Measurements from ENCODE around the gene ZNF185.

ZNF185 gene

GRCh38 chrX:152932144-152932543 is 34.3 kb downstream of the ZNF185 start:
- in situ Hi-C loops (cut with HindIII; ENCODE audit: low sequenced_read_pairs) = no loop called here
- H3K4me3 ChIP-seq (ENCODE audit: low read depth, low read length) = no peak overlapping the region
- no peak for DNase-seq (ENCODE audit: low read depth)
- TF ChIP-seq CTCF (IDR thresholded peaks at IDR 0.05; ENCODE audit: low read depth, low read length, missing control alignments) = no peak

- no peak for TF ChIP-seq CTCF (IDR thresholded peaks at IDR 0.05; ENCODE audit: low read depth, low read length, missing control alignments)
- no peak for DNase-seq (ENCODE audit: low read depth)
- no peak overlapping the region for H3K4me3 ChIP-seq (ENCODE audit: low read depth, low read length)
- in situ Hi-C loops (cut with HindIII; ENCODE audit: low sequenced_read_pairs) = no loop called here
Observed at GRCh38 chrX:152932598-152933175, 34.8 kb downstream of the ZNF185 start.

- no peak for DNase-seq (ENCODE audit: low read depth)
- in situ Hi-C loops (cut with HindIII; ENCODE audit: low sequenced_read_pairs) = no loop called here
- no peak for TF ChIP-seq CTCF (IDR thresholded peaks at IDR 0.05; ENCODE audit: low read depth, low read length, missing control alignments)
- H3K4me3 ChIP-seq (ENCODE audit: low read depth, low read length) = no peak overlapping the region
Observed at GRCh38 chrX:152936306-152936705, 38.4 kb downstream of the ZNF185 start.

- no peak overlapping the region for H3K4me3 ChIP-seq (ENCODE audit: low read depth, low read length)
- no peak for DNase-seq (ENCODE audit: low read depth)
- TF ChIP-seq CTCF (IDR thresholded peaks at IDR 0.05; ENCODE audit: low read depth, low read length, missing control alignments) = no peak
- in situ Hi-C loops (cut with HindIII; ENCODE audit: low sequenced_read_pairs) = no loop called here
Observed at GRCh38 chrX:152937236-152937635, 39.4 kb downstream of the ZNF185 start.

GRCh38 chrX:152941328-152942076 is 43.6 kb downstream of the ZNF185 start:
- peak overlapping the region; percentile 59 for H3K4me3 ChIP-seq (ENCODE audit: low read depth, low read length)
- in situ Hi-C loops (cut with HindIII; ENCODE audit: low sequenced_read_pairs) = no loop called here
- peak; percentile 70 for DNase-seq (ENCODE audit: low read depth)
- peak; percentile 33 for TF ChIP-seq CTCF (IDR thresholded peaks at IDR 0.05; ENCODE audit: low read depth, low read length, missing control alignments)

GRCh38 chrX:152942077-152942442 is 44.2 kb downstream of the ZNF185 start:
- in situ Hi-C loops (cut with HindIII; ENCODE audit: low sequenced_read_pairs) = no loop called here
- H3K4me3 ChIP-seq (ENCODE audit: low read depth, low read length) = peak overlapping the region; percentile 59
- TF ChIP-seq CTCF (IDR thresholded peaks at IDR 0.05; ENCODE audit: low read depth, low read length, missing control alignments) = no peak
- DNase-seq (ENCODE audit: low read depth) = no peak

All from astrocyte of the cerebellum (primary cell).